Tibial nerve (tissue), 4 donors: ENCODE measurements around the gene RETREG1. TPM values are rescaled to one million over a fixed set of nuclear protein-coding genes. Genes with fewer than 3 reads are reported as not detected.
"Not testable (repeated sequence)": the region's sequence is repeated elsewhere in the genome, so short reads cannot be mapped to it uniquely, and the experiment has no call there.

Experiments used
- DNase-seq, 2 donors: peaks; one replicate each; pipeline ENCODE4 v3.0.0-alpha.2; 2019; ENCODE audit warnings: low spot score in 2 of 2
- H3K27ac ChIP-seq, 4 donors: fragments of 200-600 bp; sonication (generic) in 3 of 4; one replicate each; pipeline ENCODE4 v1.5.1; 2017 to 2019; ENCODE audit warnings: mild to moderate bottlenecking in 1 of 4
- H3K27me3 ChIP-seq, 2 donors: fragments of 200-600 bp; sonication (generic) in 1 of 2; one replicate each; pipeline versions ENCODE4 v1.5.1 to v1.6.0; 2017 to 2019
- H3K36me3 ChIP-seq, 3 donors: fragments of 200-600 bp; sonication (generic); one replicate each; pipeline ENCODE4 v1.5.1; 2018 to 2019
- H3K4me1 ChIP-seq, 4 donors: fragments of 200-600 bp; sonication (generic) in 3 of 4; one replicate each; pipeline ENCODE4 v1.5.1; 2017 to 2019
- H3K4me3 ChIP-seq, 4 donors: fragments of 200-600 bp; sonication (generic) in 3 of 4; one replicate each; pipeline ENCODE4 v1.5.1; 2017 to 2019; ENCODE audit warnings: mild to moderate bottlenecking in 1 of 4, moderate library complexity in 1 of 4
- H3K9me3 ChIP-seq, 4 donors: fragments of 200-600 bp; sonication (generic) in 3 of 4; one replicate each; pipeline ENCODE4 v1.5.1; 2017 to 2019
- CTCF ChIP-seq, 5 experiments: fragments of 200-600 bp in 3 of 5; fragments of 450-650 bp in 2 of 5; sonication (generic) in 3 of 5; IDR thresholded peaks; one replicate each; pipeline ENCODE4 v1.5.1; 2016 to 2019; ENCODE audit warnings: antibody characterized with exemption in 5 of 5, mild to moderate bottlenecking in 3 of 5, moderate library complexity in 2 of 5
- EP300 ChIP-seq, 2 donors: sonication (generic); formaldehyde crosslinking; IDR thresholded peaks; one replicate each; pipeline ENCODE4 v1.6.1; 2017; ENCODE audit warnings: antibody characterized with exemption in 2 of 2, mild to moderate bottlenecking in 1 of 2
- POLR2A ChIP-seq, 2 donors: fragments of 450-650 bp; IDR thresholded peaks; one replicate each; pipeline ENCODE4 v1.6.1; 2017; ENCODE audit warnings: antibody characterized with exemption in 2 of 2, mild to moderate bottlenecking in 2 of 2, moderate library complexity in 2 of 2
- WGBS, 2 donors: methylation state at CpG; one replicate each; pipeline ENCODE4 v1.1.5; 2018; 5-methylcytosine and 5-hydroxymethylcytosine counted together
- total RNA-seq, 4 donors: library from RNA; depleted of rRNA; stranded (reverse); fragments of >200 nt; gene quantifications; one replicate each; pipeline ENCODE4 v1.1.0, GENCODE V29; 2016

RETREG1 gene
- total RNA-seq, 4 donors from 2014 or later: 57.5 to 90.9 (median 77.0) TPM

GRCh38 chr5:16661713-16662112, 44.9 kb upstream of the RETREG1 start:
- Histone ChIP-seq H3K4me1 (no peaks in the 10 kb centered on the region), H3K36me3 (no peaks in the 10 kb centered on the region), H3K27ac (no peak overlapping the region), H3K9me3 (no peaks in the 10 kb centered on the region), H3K27me3 (no peaks in the 10 kb centered on the region), H3K4me3 (no peak overlapping the region)
- TF ChIP-seq POLR2A (IDR thresholded peaks at IDR 0.05) (no peak), CTCF (IDR thresholded peaks at IDR 0.05) (no peak), EP300 (IDR thresholded peaks at IDR 0.05) (no peak)
- no peak for DNase-seq
- 97 to 98% methylated on average over 2 of the region's 2 CpGs for WGBS, 2 donors

- no peaks in the 10 kb centered on the region for H3K4me1 ChIP-seq
- DNase-seq: no peak
- H3K4me3 ChIP-seq: no peak overlapping the region
- 87 to 90% methylated on average over 5 of the region's 5 CpGs for WGBS, 2 donors
- no peaks in the 10 kb centered on the region for H3K9me3 ChIP-seq
- TF ChIP-seq CTCF (IDR thresholded peaks at IDR 0.05) (no peak), POLR2A (IDR thresholded peaks at IDR 0.05) (no peak), EP300 (IDR thresholded peaks at IDR 0.05) (no peak)
- no peak overlapping the region for H3K27ac ChIP-seq
- no peaks in the 10 kb centered on the region for H3K27me3 ChIP-seq
- H3K36me3 ChIP-seq: no peaks in the 10 kb centered on the region
Observed at GRCh38 chr5:16660982-16661381, 44.2 kb upstream of the RETREG1 start.

- H3K4me3 ChIP-seq: no peak overlapping the region
- H3K27ac ChIP-seq: no peak overlapping the region
- 87 to 91% methylated on average over 1 of the region's 1 CpG for WGBS, 2 donors
- DNase-seq: no peak
- H3K27me3 ChIP-seq: no peaks in the 10 kb centered on the region
- no peaks in the 10 kb centered on the region for H3K9me3 ChIP-seq
- no peaks in the 10 kb centered on the region for H3K36me3 ChIP-seq
- no peaks in the 10 kb centered on the region for H3K4me1 ChIP-seq
- TF ChIP-seq POLR2A (IDR thresholded peaks at IDR 0.05) (no peak), EP300 (IDR thresholded peaks at IDR 0.05) (no peak), CTCF (IDR thresholded peaks at IDR 0.05) (no peak)
Observed at GRCh38 chr5:16659536-16659935, 42.7 kb upstream of the RETREG1 start.

- WGBS, 2 donors: 42 to 75% methylated on average over 2 of the region's 2 CpGs
- no peaks in the 10 kb centered on the region for H3K36me3 ChIP-seq
- H3K9me3 ChIP-seq: no peaks in the 10 kb centered on the region
- H3K27me3 ChIP-seq: no peaks in the 10 kb centered on the region
- DNase-seq: peak in 1 of 2 donors; percentile 72
- peak; percentile 73 to 93 for TF ChIP-seq EP300 (IDR thresholded peaks at IDR 0.05)
- TF ChIP-seq CTCF (IDR thresholded peaks at IDR 0.05): no peak
- H3K4me1 ChIP-seq: no peaks in the 10 kb centered on the region
- H3K27ac ChIP-seq: peak overlapping the region in 2 of 4 donors; percentile 52 to 72
- no peak overlapping the region for H3K4me3 ChIP-seq
Observed at GRCh38 chr5:16656561-16657191, 39.9 kb upstream of the RETREG1 start.

- no peaks in the 10 kb centered on the region for H3K4me1 ChIP-seq
- no peak overlapping the region for H3K27ac ChIP-seq
- no peak for DNase-seq
- H3K27me3 ChIP-seq: no peaks in the 10 kb centered on the region
- no peaks in the 10 kb centered on the region for H3K9me3 ChIP-seq
- H3K36me3 ChIP-seq: no peaks in the 10 kb centered on the region
- H3K4me3 ChIP-seq: no peak overlapping the region
- TF ChIP-seq CTCF (IDR thresholded peaks at IDR 0.05) (no peak), POLR2A (IDR thresholded peaks at IDR 0.05) (no peak), EP300 (IDR thresholded peaks at IDR 0.05) (no peak)
- 66 to 72% methylated on average over 6 of the region's 6 CpGs for WGBS, 2 donors
Observed at GRCh38 chr5:16654647-16655334, 38.0 kb upstream of the RETREG1 start.

- not testable (repeated sequence) for H3K9me3 ChIP-seq
- WGBS, 2 donors: 75 to 91% methylated on average over 8 of the region's 8 CpGs
Observed at GRCh38 chr5:16648739-16649138, 31.9 kb upstream of the RETREG1 start.

More at GRCh38 chr5:16648739-16649138, 31.9 kb upstream of the RETREG1 start:
- H3K27me3 ChIP-seq, H3K4me1 ChIP-seq, DNase-seq, H3K36me3 ChIP-seq, H3K27ac ChIP-seq, H3K4me3 ChIP-seq: not testable (repeated sequence)
